ENCODE measurements around the gene COA8. TPM values are rescaled to one million over a fixed set of nuclear protein-coding genes. Genes with fewer than 3 reads are reported as not detected.

Gene COA8
- total and polyA plus RNA-seq, 2 donors (not counting 3 experiments of a cell fraction or from before 2014, with no cell fraction given): 19.1 to 46.4 TPM

DNA sequence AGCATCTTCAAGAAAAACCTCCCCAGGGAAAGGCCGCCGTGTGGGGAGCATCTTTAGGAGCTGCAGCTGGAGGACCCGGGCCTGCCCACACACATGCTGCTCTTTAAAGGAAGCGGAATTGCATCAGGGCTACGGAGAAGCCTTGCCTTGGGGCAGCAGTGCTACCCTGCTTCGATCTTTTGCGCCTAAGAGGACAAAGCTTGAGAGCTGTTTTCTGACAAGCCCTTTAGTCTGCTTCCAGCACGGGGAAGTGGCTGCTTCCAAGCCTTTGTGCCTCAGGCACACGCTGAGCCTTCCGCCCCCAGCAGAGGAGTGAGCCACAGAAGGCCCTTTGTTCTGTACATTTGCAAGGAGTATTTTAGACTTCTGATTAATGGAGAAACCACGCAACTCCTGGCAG, 31.5 kb downstream of the COA8 start:
- no peak overlapping the region for H3K27ac ChIP-seq (ENCODE audit: insufficient read depth, low read depth, low read length)
- no peak for FAIRE-seq
- CTCF ChIA-PET: no interaction called here

DNA sequence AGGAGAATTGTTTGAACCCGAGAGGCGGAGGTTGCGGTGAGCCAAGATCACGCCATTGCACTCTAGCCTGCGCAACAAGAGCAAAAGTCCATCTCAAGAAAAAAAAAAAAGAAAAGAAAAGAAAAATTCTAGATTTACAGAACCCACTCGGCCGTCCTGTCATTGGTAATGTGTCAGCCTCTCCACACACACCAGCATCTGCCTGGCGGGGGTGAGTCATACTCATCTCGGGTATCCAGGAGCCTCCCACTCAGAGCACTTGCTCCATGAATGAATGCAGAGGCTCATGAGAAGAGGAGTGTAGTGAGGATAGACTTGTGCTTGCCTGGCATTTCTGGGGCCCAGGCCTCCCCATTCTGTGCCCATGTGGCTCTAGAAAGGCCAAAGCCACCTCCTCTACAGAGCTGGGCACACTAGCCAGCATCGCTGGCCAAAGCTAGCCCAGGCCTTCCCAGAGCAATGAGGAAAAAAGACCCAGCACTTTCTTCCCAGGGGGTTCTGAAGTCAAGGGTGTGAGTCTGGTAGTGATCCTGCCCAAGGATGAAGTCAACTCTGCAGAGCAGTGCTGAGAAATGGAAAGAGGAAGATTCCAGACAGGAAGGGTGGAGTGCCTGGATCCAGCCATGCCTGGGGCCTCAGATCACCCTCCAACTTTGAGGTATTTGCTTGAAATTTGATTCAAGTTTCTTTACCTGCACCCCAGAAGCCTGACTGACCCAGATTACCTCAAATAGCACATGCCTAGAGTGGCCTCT, 35.0 kb downstream of the COA8 start:
- Histone ChIP-seq H3K27ac (ENCODE audit: insufficient read depth, low read depth, low read length) (no peak overlapping the region), H3K4me2 (ENCODE audit: insufficient read depth, low read length) (no peak overlapping the region), H3K79me2 (ENCODE audit: control insufficient read depth, insufficient read depth, low read length) (no peaks in the 10 kb centered on the region), H3K9ac (replicated peaks; ENCODE audit: extremely low read depth, insufficient read depth, low read length) (no peak overlapping the region), H4K20me1 (replicated peaks; ENCODE audit: control insufficient read depth, extremely low read depth, insufficient read depth, low read length) (no peaks in the 10 kb centered on the region), H2AFZ (ENCODE audit: low read depth, low read length) (no peak overlapping the region), H3K27me3 (ENCODE audit: control insufficient read depth in 2 of 2, insufficient read depth in 2 of 2, low read length in 2 of 2) (no peaks in the 10 kb centered on the region), H3K4me1 (ENCODE audit: control insufficient read depth, extremely low read depth, insufficient read depth, low read length) (peaks cover 3% of the 10 kb centered on the region), H3K4me3 (replicated peaks in 1 of 3; ENCODE audit: insufficient read depth in 1 of 3, low read depth in 1 of 3, low read length in 3 of 3) (no peak overlapping the region), H3K9me1 (replicated peaks; ENCODE audit: control insufficient read depth, extremely low read depth, insufficient read depth, low read length) (no peaks in the 10 kb centered on the region), H3K9me3 (replicated peaks; ENCODE audit: control insufficient read depth, insufficient read depth, low read length) (no peaks in the 10 kb centered on the region), H3K36me3 (ENCODE audit: control insufficient read depth in 2 of 2, extremely low read depth in 1 of 2, insufficient read depth in 2 of 2, low read length in 2 of 2) (no peaks in the 10 kb centered on the region)
- no peak for DNase-seq (ENCODE audit: low read depth, low spot score)
- FAIRE-seq: no peak
- intact Hi-C loops (cut with micrococcal nuclease) (no loop called here), dilution Hi-C loops (cut with MboI; ENCODE audit: extremely low pct_ligation_motif_present, low sequenced_read_pairs) (no loop called here)
- no TSS peak for BruUV-seq (replicated peaks)
- CTCF ChIA-PET: no interaction called here
- TF ChIP-seq FOS (IDR thresholded peaks at IDR 0.05; ENCODE audit: borderline replicate concordance, insufficient read depth, low read length) (peak; percentile 40), EZH2 (IDR thresholded peaks at IDR 0.05; ENCODE audit: borderline replicate concordance, low read depth, low read length, severe bottlenecking) (no peak)
- POLR2A ChIA-PET: no interaction called here

More for the DNA sequence above, 31.5 kb downstream of the COA8 start:
- POLR2A ChIA-PET: no interaction called here
- no TSS peak for BruUV-seq (replicated peaks)
- H3K36me3 ChIP-seq (ENCODE audit: control insufficient read depth in 2 of 2, extremely low read depth in 1 of 2, insufficient read depth in 2 of 2, low read length in 2 of 2): peaks cover 3 to 8% of the 10 kb centered on the region in 2 experiments
- no peaks in the 10 kb centered on the region for H3K9me3 ChIP-seq (replicated peaks; ENCODE audit: control insufficient read depth, insufficient read depth, low read length)
- no peak overlapping the region for H2AFZ ChIP-seq (ENCODE audit: low read depth, low read length)
- intact Hi-C loops (cut with micrococcal nuclease) (no loop called here), dilution Hi-C loops (cut with MboI; ENCODE audit: extremely low pct_ligation_motif_present, low sequenced_read_pairs) (no loop called here)
- H3K79me2 ChIP-seq (ENCODE audit: control insufficient read depth, insufficient read depth, low read length): no peaks in the 10 kb centered on the region
- H3K4me2 ChIP-seq (ENCODE audit: insufficient read depth, low read length): no peak overlapping the region
- H3K4me1 ChIP-seq (ENCODE audit: control insufficient read depth, extremely low read depth, insufficient read depth, low read length): peaks cover 3% of the 10 kb centered on the region
- H3K27me3 ChIP-seq (ENCODE audit: control insufficient read depth in 2 of 2, insufficient read depth in 2 of 2, low read length in 2 of 2): no peaks in the 10 kb centered on the region
- no peak for DNase-seq (ENCODE audit: low read depth, low spot score)
- no peak for TF ChIP-seq MYC (IDR thresholded peaks at IDR 0.05; ENCODE audit: low read depth, low read length)
- TF ChIP-seq GATA2 (IDR thresholded peaks at IDR 0.05; ENCODE audit: insufficient read depth, insufficient read length, low read depth, low read length): no peak
- no peak for TF ChIP-seq EZH2 (IDR thresholded peaks at IDR 0.05; ENCODE audit: borderline replicate concordance, low read depth, low read length, severe bottlenecking)
- TF ChIP-seq FOS (IDR thresholded peaks at IDR 0.05; ENCODE audit: borderline replicate concordance, insufficient read depth, low read length): no peak
- H3K9me1 ChIP-seq (replicated peaks; ENCODE audit: control insufficient read depth, extremely low read depth, insufficient read depth, low read length): no peaks in the 10 kb centered on the region
- H3K9ac ChIP-seq (replicated peaks; ENCODE audit: extremely low read depth, insufficient read depth, low read length): no peak overlapping the region
- H3K4me3 ChIP-seq (replicated peaks in 1 of 3; ENCODE audit: insufficient read depth in 1 of 3, low read depth in 1 of 3, low read length in 3 of 3): no peak overlapping the region
- H4K20me1 ChIP-seq (replicated peaks; ENCODE audit: control insufficient read depth, extremely low read depth, insufficient read depth, low read length): no peaks in the 10 kb centered on the region
